K562 (cell line): ENCODE results near the gene RAMP2. TPM values are rescaled to one million over a fixed set of nuclear protein-coding genes. Genes with fewer than 3 reads are reported as not detected.
A peak's percentile ranks its signal among the peaks of the same experiment; 100 is the strongest.

Experiments used
- CBFB ChIP-seq: sonication (generic); formaldehyde crosslinking; IDR thresholded peaks from 2 replicates; pipeline ENCODE4 v1.4.0; 2020; ENCODE audit warnings: mild to moderate bottlenecking, missing genetic modification reagents
- ETV5 ChIP-seq: sonication (generic); formaldehyde crosslinking; IDR thresholded peaks from 2 replicates; pipeline ENCODE4 v1.4.0; 2020; ENCODE audit warnings: low read depth, mild to moderate bottlenecking, missing genetic modification reagents
- FOXK2 ChIP-seq, 2 experiments: fragments of 450-650 bp; IDR thresholded peaks in 1 of 2; conservative IDR thresholded peaks in 1 of 2; 2 replicates each; pipeline ENCODE4 v1.6.1; 2016; ENCODE audit warnings: low read depth in 2 of 2, mild to moderate bottlenecking in 1 of 2
- GATA2 ChIP-seq: sonication (generic); formaldehyde crosslinking; IDR thresholded peaks from 2 replicates; pipeline ENCODE4 v1.4.0; 2020; ENCODE audit warnings: mild to moderate bottlenecking, missing genetic modification reagents
- MEF2D ChIP-seq: conservative IDR thresholded peaks from 2 replicates; pipeline ENCODE4 v1.6.1; 2016; ENCODE audit warnings: low read depth, missing genetic modification characterization, missing compliant biosample characterization
- TCF7 ChIP-seq: sonication (generic); IDR thresholded peaks from 2 replicates; pipeline ENCODE4 v1.6.1; 2016; ENCODE audit warnings: antibody characterized with exemption, borderline replicate concordance
- XRCC4 ChIP-seq: IDR thresholded peaks from one replicate; pipeline ENCODE4 v1.6.1; 2011; ENCODE audit not compliant: insufficient read depth, insufficient read length; ENCODE audit errors: extremely low read depth
- XRCC5 ChIP-seq: fragments of 200-400 bp; formaldehyde crosslinking; IDR thresholded peaks from 2 replicates; pipeline ENCODE4 v1.6.1; 2017; ENCODE audit warnings: low read depth, mild to moderate bottlenecking, low read length
- polyA plus RNA-seq, 8 experiments: library from polyadenylated mRNA; depleted of rRNA in 4 of 8; stranded (reverse) in 5 of 8; unstranded in 3 of 8; fragments of >200 nt; fragmentation: Nextera tagmentation in 2 of 8; fragmentation: Illumina TruSeq in 1 of 8; extraction: Ambion mirVana in 2 of 8; extraction: Trizol in 1 of 8; gene quantifications; 2 replicates each; pipeline versions ENCODE4 v1.2.1 to v1.2.3, GENCODE V29; 2011 to 2014; ENCODE audit warnings: inconsistent platforms in 1 of 8, missing spikeins in 1 of 8
- total RNA-seq, 7 experiments: library from RNA; depleted of rRNA in 6 of 7; stranded (reverse); fragments of >200 nt in 6 of 7; fragmentation: Illumina TruSeq in 2 of 7; extraction: Trizol in 2 of 7; gene quantifications; 2 replicates each; pipeline versions ENCODE4 v1.2.1 to v1.2.3, GENCODE V29; 2011 to 2021; ENCODE audit warnings: low replicate concordance in 1 of 7
- TF ChIP-seq, protein P1 (sequence below): sonication (generic); formaldehyde crosslinking; IDR thresholded peaks from 2 replicates; pipeline ENCODE4 v1.8.1; 2023; ENCODE audit warnings: mild to moderate bottlenecking, missing genetic modification reagents
- TF ChIP-seq, protein P2 (sequence below): fragments of 250-450 bp; sonication (Bioruptor Pico); IDR thresholded peaks from 2 replicates; pipeline ENCODE4 v1.8.0; 2022; ENCODE audit warnings: inconsistent platforms, mild to moderate bottlenecking, moderate library complexity, borderline replicate concordance
- TF ChIP-seq, protein P3 (sequence below): fragments of 250-450 bp; sonication (Bioruptor Pico); IDR thresholded peaks from 2 replicates; pipeline ENCODE4 v1.9.0; 2021; ENCODE audit warnings: mild to moderate bottlenecking, inconsistent platforms
- TF ChIP-seq, protein P4 (sequence below): fragments of 450-650 bp; IDR thresholded peaks from one replicate; pipeline ENCODE4 v1.6.1; 2018; ENCODE audit warnings: mild to moderate bottlenecking, moderate library complexity; ENCODE audit not compliant: partially characterized antibody
- TF ChIP-seq, protein P5 (sequence below): sonication (generic); formaldehyde crosslinking; IDR thresholded peaks from 2 replicates; pipeline ENCODE4 v1.4.0; 2020; ENCODE audit warnings: mild to moderate bottlenecking, missing genetic modification reagents
- TF ChIP-seq, protein P6 (sequence below), 2 experiments: fragments of 150-350 bp in 1 of 2; IDR thresholded peaks; 2 replicates each; pipeline ENCODE4 v1.6.1; 2012 to 2016; ENCODE audit warnings: low read depth in 2 of 2, low read length in 2 of 2, mild to moderate bottlenecking in 1 of 2, moderate library complexity in 1 of 2

The RAMP2 gene
- total and polyA plus RNA-seq, 9 of the 15 experiments (the other 6 are each of a cell fraction or from before 2014, with no cell fraction given) = not detected

DNA sequence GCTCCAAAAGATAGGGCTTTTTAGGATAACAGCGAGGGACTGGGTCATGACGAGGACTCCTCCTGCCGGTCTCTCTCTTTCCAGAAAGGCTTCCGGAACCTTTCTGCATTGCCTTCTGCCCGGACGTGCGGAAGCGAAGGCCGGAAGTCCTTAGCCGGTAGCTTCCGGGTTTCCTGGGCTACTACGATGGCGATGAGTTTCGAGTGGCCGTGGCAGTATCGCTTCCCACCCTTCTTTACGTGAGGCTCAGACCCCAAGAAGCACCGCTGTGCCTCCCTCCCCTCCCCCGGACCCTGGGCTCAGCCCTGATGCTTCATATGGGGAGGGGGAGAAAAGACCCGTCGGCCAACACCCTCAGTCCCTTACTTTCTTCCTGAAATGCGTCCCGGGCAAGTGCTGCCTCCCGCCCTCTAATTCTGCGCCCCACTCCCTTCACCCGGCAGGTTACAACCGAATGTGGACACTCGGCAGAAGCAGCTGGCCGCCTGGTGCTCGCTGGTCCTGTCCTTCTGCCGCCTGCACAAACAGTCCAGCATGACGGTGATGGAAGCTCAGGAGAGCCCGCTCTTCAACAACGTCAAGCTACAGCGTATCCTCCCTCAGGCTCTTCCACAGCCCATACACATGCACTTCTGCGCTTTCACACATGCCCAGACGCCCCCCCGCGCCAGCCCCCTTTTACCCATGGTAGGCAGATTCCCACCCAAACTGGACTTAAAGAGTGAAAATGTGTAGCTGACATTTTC lies 12.4 kb downstream of the RAMP2 start, which contains the start of gene VPS25 (continued):
- TF ChIP-seq, protein P1, sequence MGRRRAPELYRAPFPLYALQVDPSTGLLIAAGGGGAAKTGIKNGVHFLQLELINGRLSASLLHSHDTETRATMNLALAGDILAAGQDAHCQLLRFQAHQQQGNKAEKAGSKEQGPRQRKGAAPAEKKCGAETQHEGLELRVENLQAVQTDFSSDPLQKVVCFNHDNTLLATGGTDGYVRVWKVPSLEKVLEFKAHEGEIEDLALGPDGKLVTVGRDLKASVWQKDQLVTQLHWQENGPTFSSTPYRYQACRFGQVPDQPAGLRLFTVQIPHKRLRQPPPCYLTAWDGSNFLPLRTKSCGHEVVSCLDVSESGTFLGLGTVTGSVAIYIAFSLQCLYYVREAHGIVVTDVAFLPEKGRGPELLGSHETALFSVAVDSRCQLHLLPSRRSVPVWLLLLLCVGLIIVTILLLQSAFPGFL = no peak
- peak; percentile 87 for TF ChIP-seq TCF7
- TF ChIP-seq, protein P2, sequence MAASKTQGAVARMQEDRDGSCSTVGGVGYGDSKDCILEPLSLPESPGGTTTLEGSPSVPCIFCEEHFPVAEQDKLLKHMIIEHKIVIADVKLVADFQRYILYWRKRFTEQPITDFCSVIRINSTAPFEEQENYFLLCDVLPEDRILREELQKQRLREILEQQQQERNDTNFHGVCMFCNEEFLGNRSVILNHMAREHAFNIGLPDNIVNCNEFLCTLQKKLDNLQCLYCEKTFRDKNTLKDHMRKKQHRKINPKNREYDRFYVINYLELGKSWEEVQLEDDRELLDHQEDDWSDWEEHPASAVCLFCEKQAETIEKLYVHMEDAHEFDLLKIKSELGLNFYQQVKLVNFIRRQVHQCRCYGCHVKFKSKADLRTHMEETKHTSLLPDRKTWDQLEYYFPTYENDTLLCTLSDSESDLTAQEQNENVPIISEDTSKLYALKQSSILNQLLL (CRISPR knock-in tag) = no peak
- no peak; the same call in 1 of the 2 replicates for TF ChIP-seq CBFB
- TF ChIP-seq XRCC5 = peak; percentile 100
- TF ChIP-seq, protein P3, sequence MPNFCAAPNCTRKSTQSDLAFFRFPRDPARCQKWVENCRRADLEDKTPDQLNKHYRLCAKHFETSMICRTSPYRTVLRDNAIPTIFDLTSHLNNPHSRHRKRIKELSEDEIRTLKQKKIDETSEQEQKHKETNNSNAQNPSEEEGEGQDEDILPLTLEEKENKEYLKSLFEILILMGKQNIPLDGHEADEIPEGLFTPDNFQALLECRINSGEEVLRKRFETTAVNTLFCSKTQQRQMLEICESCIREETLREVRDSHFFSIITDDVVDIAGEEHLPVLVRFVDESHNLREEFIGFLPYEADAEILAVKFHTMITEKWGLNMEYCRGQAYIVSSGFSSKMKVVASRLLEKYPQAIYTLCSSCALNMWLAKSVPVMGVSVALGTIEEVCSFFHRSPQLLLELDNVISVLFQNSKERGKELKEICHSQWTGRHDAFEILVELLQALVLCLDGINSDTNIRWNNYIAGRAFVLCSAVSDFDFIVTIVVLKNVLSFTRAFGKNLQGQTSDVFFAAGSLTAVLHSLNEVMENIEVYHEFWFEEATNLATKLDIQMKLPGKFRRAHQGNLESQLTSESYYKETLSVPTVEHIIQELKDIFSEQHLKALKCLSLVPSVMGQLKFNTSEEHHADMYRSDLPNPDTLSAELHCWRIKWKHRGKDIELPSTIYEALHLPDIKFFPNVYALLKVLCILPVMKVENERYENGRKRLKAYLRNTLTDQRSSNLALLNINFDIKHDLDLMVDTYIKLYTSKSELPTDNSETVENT = no peak; the same call in 1 of the 2 replicates
- TF ChIP-seq FOXK2 (conservative IDR thresholded peaks at IDR 0.05 in 1 of 2, IDR thresholded peaks at IDR 0.05 in 1 of 2; ENCODE audit: low read depth in 2 of 2) = peak; percentile 46 to 66; a peak in 3 of 4 replicates
- peak; percentile 58; the same call in 1 of the 2 replicates for TF ChIP-seq ETV5 (CRISPR knock-in tag)
- TF ChIP-seq, protein P4, sequence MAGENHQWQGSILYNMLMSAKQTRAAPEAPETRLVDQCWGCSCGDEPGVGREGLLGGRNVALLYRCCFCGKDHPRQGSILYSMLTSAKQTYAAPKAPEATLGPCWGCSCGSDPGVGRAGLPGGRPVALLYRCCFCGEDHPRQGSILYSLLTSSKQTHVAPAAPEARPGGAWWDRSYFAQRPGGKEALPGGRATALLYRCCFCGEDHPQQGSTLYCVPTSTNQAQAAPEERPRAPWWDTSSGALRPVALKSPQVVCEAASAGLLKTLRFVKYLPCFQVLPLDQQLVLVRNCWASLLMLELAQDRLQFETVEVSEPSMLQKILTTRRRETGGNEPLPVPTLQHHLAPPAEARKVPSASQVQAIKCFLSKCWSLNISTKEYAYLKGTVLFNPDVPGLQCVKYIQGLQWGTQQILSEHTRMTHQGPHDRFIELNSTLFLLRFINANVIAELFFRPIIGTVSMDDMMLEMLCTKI = no peak
- TF ChIP-seq MEF2D = no peak
- TF ChIP-seq XRCC4 = no peak
- TF ChIP-seq GATA2 = no peak
- TF ChIP-seq, protein P5, sequence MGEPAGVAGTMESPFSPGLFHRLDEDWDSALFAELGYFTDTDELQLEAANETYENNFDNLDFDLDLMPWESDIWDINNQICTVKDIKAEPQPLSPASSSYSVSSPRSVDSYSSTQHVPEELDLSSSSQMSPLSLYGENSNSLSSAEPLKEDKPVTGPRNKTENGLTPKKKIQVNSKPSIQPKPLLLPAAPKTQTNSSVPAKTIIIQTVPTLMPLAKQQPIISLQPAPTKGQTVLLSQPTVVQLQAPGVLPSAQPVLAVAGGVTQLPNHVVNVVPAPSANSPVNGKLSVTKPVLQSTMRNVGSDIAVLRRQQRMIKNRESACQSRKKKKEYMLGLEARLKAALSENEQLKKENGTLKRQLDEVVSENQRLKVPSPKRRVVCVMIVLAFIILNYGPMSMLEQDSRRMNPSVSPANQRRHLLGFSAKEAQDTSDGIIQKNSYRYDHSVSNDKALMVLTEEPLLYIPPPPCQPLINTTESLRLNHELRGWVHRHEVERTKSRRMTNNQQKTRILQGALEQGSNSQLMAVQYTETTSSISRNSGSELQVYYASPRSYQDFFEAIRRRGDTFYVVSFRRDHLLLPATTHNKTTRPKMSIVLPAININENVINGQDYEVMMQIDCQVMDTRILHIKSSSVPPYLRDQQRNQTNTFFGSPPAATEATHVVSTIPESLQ = no peak
- TF ChIP-seq, protein P6, sequence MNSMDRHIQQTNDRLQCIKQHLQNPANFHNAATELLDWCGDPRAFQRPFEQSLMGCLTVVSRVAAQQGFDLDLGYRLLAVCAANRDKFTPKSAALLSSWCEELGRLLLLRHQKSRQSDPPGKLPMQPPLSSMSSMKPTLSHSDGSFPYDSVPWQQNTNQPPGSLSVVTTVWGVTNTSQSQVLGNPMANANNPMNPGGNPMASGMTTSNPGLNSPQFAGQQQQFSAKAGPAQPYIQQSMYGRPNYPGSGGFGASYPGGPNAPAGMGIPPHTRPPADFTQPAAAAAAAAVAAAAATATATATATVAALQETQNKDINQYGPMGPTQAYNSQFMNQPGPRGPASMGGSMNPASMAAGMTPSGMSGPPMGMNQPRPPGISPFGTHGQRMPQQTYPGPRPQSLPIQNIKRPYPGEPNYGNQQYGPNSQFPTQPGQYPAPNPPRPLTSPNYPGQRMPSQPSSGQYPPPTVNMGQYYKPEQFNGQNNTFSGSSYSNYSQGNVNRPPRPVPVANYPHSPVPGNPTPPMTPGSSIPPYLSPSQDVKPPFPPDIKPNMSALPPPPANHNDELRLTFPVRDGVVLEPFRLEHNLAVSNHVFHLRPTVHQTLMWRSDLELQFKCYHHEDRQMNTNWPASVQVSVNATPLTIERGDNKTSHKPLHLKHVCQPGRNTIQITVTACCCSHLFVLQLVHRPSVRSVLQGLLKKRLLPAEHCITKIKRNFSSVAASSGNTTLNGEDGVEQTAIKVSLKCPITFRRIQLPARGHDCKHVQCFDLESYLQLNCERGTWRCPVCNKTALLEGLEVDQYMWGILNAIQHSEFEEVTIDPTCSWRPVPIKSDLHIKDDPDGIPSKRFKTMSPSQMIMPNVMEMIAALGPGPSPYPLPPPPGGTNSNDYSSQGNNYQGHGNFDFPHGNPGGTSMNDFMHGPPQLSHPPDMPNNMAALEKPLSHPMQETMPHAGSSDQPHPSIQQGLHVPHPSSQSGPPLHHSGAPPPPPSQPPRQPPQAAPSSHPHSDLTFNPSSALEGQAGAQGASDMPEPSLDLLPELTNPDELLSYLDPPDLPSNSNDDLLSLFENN (IDR thresholded peaks at IDR 0.05; ENCODE audit: low read depth in 2 of 2, low read length in 2 of 2) = peak in 1 of 2 experiments; percentile 51; a peak in 1 of 4 replicates
